A673 (cell line): Measurements from ENCODE around the gene TMEM203.

Source experiments
- EZH2 ChIP-seq: fragments of 200-600 bp; sonication (generic); IDR thresholded peaks from 2 replicates; pipeline ENCODE4 v1.6.1; 2017; ENCODE audit warnings: borderline replicate concordance, low read depth, mild to moderate bottlenecking, mixed read lengths, antibody characterized with exemption, low read length; ENCODE audit not compliant: poor library complexity, severe bottlenecking
- TF ChIP-seq, protein P1 (sequence below): fragments of 300-800, 200-600 bp; sonication (generic); conservative IDR thresholded peaks from 2 replicates; pipeline ENCODE4 v1.5.1; 2017; ENCODE audit warnings: low read depth, mild to moderate bottlenecking, antibody characterized with exemption, low read length, moderate library complexity, mixed read lengths

DNA sequence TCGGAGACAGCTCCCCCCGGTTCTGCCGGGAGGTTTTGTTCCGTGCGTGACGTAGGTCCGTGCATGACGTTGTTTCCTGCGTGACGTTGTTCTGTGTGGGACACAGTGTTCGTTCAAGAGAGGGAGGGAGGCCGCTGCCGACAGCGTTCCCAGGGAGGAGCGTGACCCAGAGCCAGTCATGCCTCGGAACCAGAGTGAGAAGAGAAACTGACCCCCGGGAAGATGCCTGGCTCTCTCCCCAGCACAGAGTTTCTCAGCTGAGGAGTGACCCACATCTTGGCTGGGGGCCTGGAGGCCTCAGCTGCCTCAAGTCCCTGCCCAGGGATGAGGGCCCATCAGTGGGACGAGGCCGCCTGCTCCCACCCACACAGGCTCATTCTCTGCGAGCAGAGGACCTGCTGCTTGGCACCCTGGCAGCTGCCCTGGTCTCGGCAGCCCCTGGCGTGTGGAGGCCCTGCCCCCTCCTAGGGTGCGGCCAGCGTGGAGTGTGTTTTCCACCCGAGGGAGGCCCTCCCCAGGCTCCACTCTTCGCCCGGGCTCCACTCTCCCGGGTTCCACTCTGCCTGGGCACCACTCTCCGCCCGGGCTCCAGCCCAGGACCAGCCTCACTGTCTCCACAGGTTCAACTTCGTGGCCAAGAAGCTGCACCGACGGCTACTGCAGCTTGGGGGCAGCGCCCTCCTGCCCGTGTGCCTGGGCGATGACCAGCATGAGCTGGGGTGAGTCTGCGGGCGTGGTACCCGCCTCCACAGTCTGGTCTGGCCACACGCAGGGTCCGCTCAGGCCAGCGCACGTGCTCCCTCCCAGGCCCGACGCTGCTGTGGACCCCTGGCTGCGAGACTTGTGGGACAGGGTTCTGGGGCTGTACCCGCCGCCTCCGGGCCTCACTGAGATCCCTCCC is 8.0 kb upstream of the TMEM203 start:
- TF ChIP-seq, protein P1, sequence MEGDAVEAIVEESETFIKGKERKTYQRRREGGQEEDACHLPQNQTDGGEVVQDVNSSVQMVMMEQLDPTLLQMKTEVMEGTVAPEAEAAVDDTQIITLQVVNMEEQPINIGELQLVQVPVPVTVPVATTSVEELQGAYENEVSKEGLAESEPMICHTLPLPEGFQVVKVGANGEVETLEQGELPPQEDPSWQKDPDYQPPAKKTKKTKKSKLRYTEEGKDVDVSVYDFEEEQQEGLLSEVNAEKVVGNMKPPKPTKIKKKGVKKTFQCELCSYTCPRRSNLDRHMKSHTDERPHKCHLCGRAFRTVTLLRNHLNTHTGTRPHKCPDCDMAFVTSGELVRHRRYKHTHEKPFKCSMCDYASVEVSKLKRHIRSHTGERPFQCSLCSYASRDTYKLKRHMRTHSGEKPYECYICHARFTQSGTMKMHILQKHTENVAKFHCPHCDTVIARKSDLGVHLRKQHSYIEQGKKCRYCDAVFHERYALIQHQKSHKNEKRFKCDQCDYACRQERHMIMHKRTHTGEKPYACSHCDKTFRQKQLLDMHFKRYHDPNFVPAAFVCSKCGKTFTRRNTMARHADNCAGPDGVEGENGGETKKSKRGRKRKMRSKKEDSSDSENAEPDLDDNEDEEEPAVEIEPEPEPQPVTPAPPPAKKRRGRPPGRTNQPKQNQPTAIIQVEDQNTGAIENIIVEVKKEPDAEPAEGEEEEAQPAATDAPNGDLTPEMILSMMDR = no peak
- no peak for TF ChIP-seq EZH2
